GM19463 (cell line): Measurements from ENCODE around the gene FBP1.

Experiments used
- ATAC-seq: cut with Tn5 transposase; IDR thresholded peaks from one replicate; pipeline ENCODE4 v1.9.1; 2021; ENCODE audit warnings: mild to moderate bottlenecking, moderate library complexity; ENCODE audit not compliant: unreplicated experiment

Gene FBP1

GRCh38 chr9:94639061-94639998 is at the start of gene FBP1:
Gene FBP1 (minus strand): TSS chr9:94639518. CDS start chr9:94639310, 208 bp downstream.
- peak; percentile 67 for ATAC-seq

- no peak for ATAC-seq
Measured at GRCh38 chr9:94687451-94687850, 48.1 kb upstream of the FBP1 start.

GRCh38 chr9:94685359-94685758 is 46.0 kb upstream of the FBP1 start:
- ATAC-seq, result no peak

- peak; percentile 71 for ATAC-seq
Measured at GRCh38 chr9:94681508-94681907, 42.2 kb upstream of the FBP1 start.

GRCh38 chr9:94680621-94681020 is 41.3 kb upstream of the FBP1 start:
- no peak for ATAC-seq

GRCh38 chr9:94680020-94680419 is 40.7 kb upstream of the FBP1 start:
- ATAC-seq, result no peak

- no peak for ATAC-seq
Measured at GRCh38 chr9:94679587-94679986, 40.3 kb upstream of the FBP1 start.

GRCh38 chr9:94677929-94678328 is 38.6 kb upstream of the FBP1 start:
- ATAC-seq, result no peak

GRCh38 chr9:94676446-94677131 is 37.3 kb upstream of the FBP1 start:
- no peak for ATAC-seq

- ATAC-seq, result no peak
Measured at GRCh38 chr9:94675008-94675881, 35.9 kb upstream of the FBP1 start.

GRCh38 chr9:94672811-94673487 is 33.6 kb upstream of the FBP1 start:
- ATAC-seq, result no peak

- no peak for ATAC-seq
Measured at GRCh38 chr9:94668928-94669729, 29.8 kb upstream of the FBP1 start.

GRCh38 chr9:94668418-94668927 is 29.2 kb upstream of the FBP1 start:
- ATAC-seq, result no peak

GRCh38 chr9:94666364-94667099 is 27.2 kb upstream of the FBP1 start:
- ATAC-seq, result no peak

GRCh38 chr9:94665613-94666012 is 26.3 kb upstream of the FBP1 start:
- no peak for ATAC-seq

GRCh38 chr9:94664801-94665200 is 25.5 kb upstream of the FBP1 start:
- no peak for ATAC-seq

GRCh38 chr9:94663640-94664039 is 24.3 kb upstream of the FBP1 start:
- ATAC-seq, result no peak

- ATAC-seq, result no peak
Measured at GRCh38 chr9:94663140-94663539, 23.8 kb upstream of the FBP1 start.
